Brain microvascular endothelial cell (primary cell): ENCODE data around the gene RASA1.

Experiments
- DNase-seq: peaks from one replicate; pipeline ENCODE4 v3.0.0-alpha.2; 2020
- H3K27ac ChIP-seq: fragments of 250-450 bp; sonication (Bioruptor Pico); 2 replicates; pipeline ENCODE4 v1.5.1; 2020; ENCODE audit warnings: mild to moderate bottlenecking, moderate library complexity
- H3K27me3 ChIP-seq: fragments of 250-450 bp; sonication (Bioruptor Pico); replicated peaks from 2 replicates; pipeline ENCODE4 v1.5.1; 2020; ENCODE audit warnings: mild to moderate bottlenecking
- H3K36me3 ChIP-seq: fragments of 250-450 bp; sonication (Bioruptor Pico); replicated peaks from 2 replicates; pipeline ENCODE4 v1.5.1; 2020; ENCODE audit warnings: mild to moderate bottlenecking
- H3K4me3 ChIP-seq: 2 replicates; pipeline ENCODE4 v1.5.1; 2011; ENCODE audit warnings: low read depth, mild to moderate bottlenecking, control low read depth, low read length, moderate library complexity
- CTCF ChIP-seq: IDR thresholded peaks from 2 replicates; pipeline ENCODE4 v1.5.1; 2011; ENCODE audit warnings: low read depth, mild to moderate bottlenecking, moderate library complexity, low read length, control low read depth, inconsistent platforms; ENCODE audit errors: missing control alignments
- in situ Hi-C: cut with HindIII; loops from 2 replicates; pipeline ENCODE4 v1.10.0; 2017; ENCODE audit warnings: low sequenced_read_pairs, low pct_ligation_motif_present

The RASA1 gene

GRCh38 chr5:87368601-87369000, 100.9 kb downstream of the RASA1 start:
- no peak for TF ChIP-seq CTCF
- Histone ChIP-seq H3K27ac (no peak overlapping the region), H3K36me3 (peaks cover 3% of the 10 kb centered on the region), H3K27me3 (no peaks in the 10 kb centered on the region), H3K4me3 (no peak overlapping the region)
- DNase-seq, result no peak
- in situ Hi-C loops, result no loop called here

GRCh38 chr5:87369431-87369830, 101.7 kb downstream of the RASA1 start:
- in situ Hi-C loops, result no loop called here
- H3K4me3 ChIP-seq, result no peak overlapping the region
- peaks cover 3% of the 10 kb centered on the region for H3K36me3 ChIP-seq
- TF ChIP-seq CTCF, result no peak
- H3K27me3 ChIP-seq, result no peaks in the 10 kb centered on the region
- no peak for DNase-seq
- no peak overlapping the region for H3K27ac ChIP-seq

- Histone ChIP-seq H3K27me3 (no peaks in the 10 kb centered on the region), H3K4me3 (no peak overlapping the region), H3K36me3 (peaks cover 13% of the 10 kb centered on the region), H3K27ac (no peak overlapping the region)
- DNase-seq, result no peak
- in situ Hi-C loops, result no loop called here
- TF ChIP-seq CTCF, result no peak
These were observed 105.0 kb downstream of the RASA1 start for GRCh38 chr5:87372705-87373104.

- peaks cover 35% of the 10 kb centered on the region for H3K36me3 ChIP-seq
- H3K27me3 ChIP-seq, result no peaks in the 10 kb centered on the region
- DNase-seq, result no peak
- in situ Hi-C loops, result loop anchor here (25.0 kb wide), 1 partner anchor 320 kb away; no protein-coding TSS in a partner anchor
- TF ChIP-seq CTCF, result no peak
- H3K27ac ChIP-seq, result no peak overlapping the region
- no peak overlapping the region for H3K4me3 ChIP-seq
These were observed 114.5 kb downstream of the RASA1 start for GRCh38 chr5:87382224-87382623.

GRCh38 chr5:87383216-87383615, 115.5 kb downstream of the RASA1 start:
- TF ChIP-seq CTCF, result no peak
- no peak for DNase-seq
- Histone ChIP-seq H3K27ac (no peak overlapping the region), H3K36me3 (peaks cover 31% of the 10 kb centered on the region), H3K4me3 (no peak overlapping the region), H3K27me3 (no peaks in the 10 kb centered on the region)
- in situ Hi-C loops, result loop anchor here (25.0 kb wide), 1 partner anchor 321 kb away; no protein-coding TSS in a partner anchor

- no peak for TF ChIP-seq CTCF
- Histone ChIP-seq H3K27ac (no peak overlapping the region), H3K27me3 (no peaks in the 10 kb centered on the region), H3K36me3 (peaks cover 40% of the 10 kb centered on the region), H3K4me3 (no peak overlapping the region)
- no peak for DNase-seq
- in situ Hi-C loops, result loop anchor here (25.0 kb wide), 1 partner anchor 324 kb away; no protein-coding TSS in a partner anchor
These were observed 118.1 kb downstream of the RASA1 start for GRCh38 chr5:87385802-87386201.
